Loucy (cell line): ENCODE results near the gene PLEKHA5.

Experiments used
- H2AFZ ChIP-seq: fragments of 200-600 bp; sonication (generic); 2 replicates; pipeline ENCODE4 v1.6.0; 2016; ENCODE audit warnings: antibody characterized with exemption, mild to moderate bottlenecking, low read length, moderate library complexity
- H3F3A ChIP-seq: fragments of 200-600 bp; 2 replicates; pipeline ENCODE4 v1.6.0; 2016; ENCODE audit warnings: antibody characterized with exemption, low read depth, mild to moderate bottlenecking
- H3K27me3 ChIP-seq: fragments of 200-600 bp; sonication (generic); 2 replicates; pipeline ENCODE4 v1.6.1; 2014; ENCODE audit warnings: low read length, mild to moderate bottlenecking; ENCODE audit not compliant: insufficient read depth, poor library complexity, severe bottlenecking
- H3K36me3 ChIP-seq: fragments of 200-600 bp; sonication (generic); 2 replicates; pipeline ENCODE4 v1.6.1; 2016; ENCODE audit warnings: low read length; ENCODE audit not compliant: insufficient read depth
- H3K4me1 ChIP-seq: fragments of 200-600 bp; sonication (generic); 2 replicates; pipeline ENCODE4 v1.5.1; 2014; ENCODE audit warnings: low read length, mild to moderate bottlenecking; ENCODE audit not compliant: insufficient read depth, poor library complexity, severe bottlenecking
- H3K4me2 ChIP-seq: fragments of 200-600 bp; sonication (generic); 2 replicates; pipeline ENCODE4 v1.6.0; 2014; ENCODE audit warnings: antibody characterized with exemption, low read length, low read depth, mild to moderate bottlenecking; ENCODE audit not compliant: poor library complexity, severe bottlenecking
- H3K4me3 ChIP-seq: fragments of 200-600 bp; sonication (generic); 2 replicates; pipeline ENCODE4 v1.5.1; 2014; ENCODE audit warnings: low read length, mild to moderate bottlenecking, mixed read lengths; ENCODE audit not compliant: poor library complexity, severe bottlenecking
- H3K79me2 ChIP-seq: fragments of 200-600 bp; sonication (generic); 2 replicates; pipeline ENCODE4 v1.6.1; 2014; ENCODE audit warnings: low read length; ENCODE audit not compliant: insufficient read depth
- H3K9ac ChIP-seq: fragments of 200-600 bp; sonication (generic); 2 replicates; pipeline ENCODE4 v1.6.0; 2014; ENCODE audit warnings: mild to moderate bottlenecking, low read depth, low read length, moderate library complexity; ENCODE audit not compliant: poor library complexity, severe bottlenecking
- H3K9me2 ChIP-seq: fragments of 200-600 bp; sonication (generic); replicated peaks from 2 replicates; pipeline ENCODE4 v1.6.1; 2016; ENCODE audit warnings: low read depth, low read length, mixed read lengths
- H3K9me3 ChIP-seq: fragments of 200-600 bp; sonication (generic); 2 replicates; pipeline ENCODE4 v1.6.1; 2014; ENCODE audit warnings: mild to moderate bottlenecking, antibody characterized with exemption, low read length, low read depth; ENCODE audit not compliant: insufficient read depth
- H4K20me1 ChIP-seq: fragments of 200-600 bp; sonication (generic); 2 replicates; pipeline ENCODE4 v1.6.0; 2014; ENCODE audit warnings: antibody characterized with exemption, low read length, mild to moderate bottlenecking; ENCODE audit not compliant: insufficient read depth, poor library complexity, severe bottlenecking
- CTCF ChIP-seq: fragments of 200-600 bp; sonication (generic); conservative IDR thresholded peaks from 2 replicates; pipeline ENCODE4 v1.5.1; 2014; ENCODE audit warnings: mild to moderate bottlenecking, antibody characterized with exemption, low read length
- EZH2phosphoT487 ChIP-seq: fragments of 200-600 bp; IDR thresholded peaks from 2 replicates; pipeline ENCODE4 v1.6.1; 2018; ENCODE audit warnings: antibody characterized with exemption, mild to moderate bottlenecking, moderate library complexity, borderline replicate concordance

The PLEKHA5 gene

GRCh38 chr12:19299765-19300164 is 170.2 kb downstream of the PLEKHA5 start:
- H3F3A ChIP-seq: no peaks in the 10 kb centered on the region
- no peaks in the 10 kb centered on the region for H3K79me2 ChIP-seq
- H3K36me3 ChIP-seq: no peaks in the 10 kb centered on the region
- no peaks in the 10 kb centered on the region for H3K9me2 ChIP-seq
- no peak overlapping the region for H3K9ac ChIP-seq
- no peak overlapping the region for H2AFZ ChIP-seq
- H3K27me3 ChIP-seq: no peaks in the 10 kb centered on the region
- no peak overlapping the region for H3K4me2 ChIP-seq
- H4K20me1 ChIP-seq: no peaks in the 10 kb centered on the region
- TF ChIP-seq CTCF: no peak
- no peak for TF ChIP-seq EZH2phosphoT487
- no peak overlapping the region for H3K4me3 ChIP-seq
- no peaks in the 10 kb centered on the region for H3K9me3 ChIP-seq
- H3K4me1 ChIP-seq: no peaks in the 10 kb centered on the region

- Histone ChIP-seq H3K4me2 (no peak overlapping the region), H3K27me3 (no peaks in the 10 kb centered on the region), H2AFZ (no peak overlapping the region), H3F3A (no peaks in the 10 kb centered on the region), H3K4me3 (no peak overlapping the region), H3K9me3 (no peaks in the 10 kb centered on the region), H3K36me3 (no peaks in the 10 kb centered on the region), H4K20me1 (no peaks in the 10 kb centered on the region), H3K9me2 (no peaks in the 10 kb centered on the region), H3K9ac (no peak overlapping the region), H3K79me2 (no peaks in the 10 kb centered on the region), H3K4me1 (no peaks in the 10 kb centered on the region)
- no peak for TF ChIP-seq EZH2phosphoT487
- TF ChIP-seq CTCF: no peak
Observed at GRCh38 chr12:19301223-19301622, 171.7 kb downstream of the PLEKHA5 start.

GRCh38 chr12:19301688-19302087 is 172.2 kb downstream of the PLEKHA5 start:
- Histone ChIP-seq H3K27me3 (no peaks in the 10 kb centered on the region), H3K4me3 (no peak overlapping the region), H3F3A (no peaks in the 10 kb centered on the region), H3K79me2 (no peaks in the 10 kb centered on the region), H3K9me2 (no peaks in the 10 kb centered on the region), H4K20me1 (no peaks in the 10 kb centered on the region), H3K9ac (no peak overlapping the region), H3K4me2 (no peak overlapping the region), H3K36me3 (no peaks in the 10 kb centered on the region), H3K9me3 (no peaks in the 10 kb centered on the region), H3K4me1 (no peaks in the 10 kb centered on the region), H2AFZ (no peak overlapping the region)
- TF ChIP-seq EZH2phosphoT487: no peak
- TF ChIP-seq CTCF: no peak
